ENCODE measurements around the gene RND3.

The RND3 gene

GRCh38 chr2:150441784-150442183, 45.7 kb downstream of the RND3 start:
- no peak for DNase-seq (ENCODE audit: low read depth in 2 of 2)

- DNase-seq (ENCODE audit: low read depth in 2 of 2): no peak
These were observed 46.2 kb downstream of the RND3 start for GRCh38 chr2:150441226-150441625.

GRCh38 chr2:150438654-150439053, 48.8 kb downstream of the RND3 start:
- DNase-seq (ENCODE audit: low read depth in 2 of 2): no peak

- no peak for DNase-seq (ENCODE audit: low read depth in 2 of 2)
These were observed 49.4 kb downstream of the RND3 start for GRCh38 chr2:150438041-150438440.

- DNase-seq (ENCODE audit: low read depth in 2 of 2): no peak
These were observed 55.2 kb downstream of the RND3 start for GRCh38 chr2:150432312-150432625.

GRCh38 chr2:150431561-150432311, 55.7 kb downstream of the RND3 start:
- no peak for DNase-seq (ENCODE audit: low read depth in 2 of 2)

- DNase-seq (ENCODE audit: low read depth in 2 of 2): no peak
These were observed 58.0 kb downstream of the RND3 start for GRCh38 chr2:150429384-150429961.

GRCh38 chr2:150428641-150429040, 58.8 kb downstream of the RND3 start:
- no peak for DNase-seq (ENCODE audit: low read depth in 2 of 2)

- no peak for DNase-seq (ENCODE audit: low read depth in 2 of 2)
These were observed 60.2 kb downstream of the RND3 start for GRCh38 chr2:150427298-150427697.

- DNase-seq (ENCODE audit: low read depth in 2 of 2): no peak
These were observed 60.7 kb downstream of the RND3 start for GRCh38 chr2:150426724-150427123.

GRCh38 chr2:150426315-150426714, 61.2 kb downstream of the RND3 start:
- DNase-seq (ENCODE audit: low read depth in 2 of 2): no peak

- no peak for DNase-seq (ENCODE audit: low read depth in 2 of 2)
These were observed 62.1 kb downstream of the RND3 start for GRCh38 chr2:150425121-150425955.

- DNase-seq (ENCODE audit: low read depth in 2 of 2): no peak
These were observed 63.1 kb downstream of the RND3 start for GRCh38 chr2:150424406-150424805.

GRCh38 chr2:150421126-150421651, 66.3 kb downstream of the RND3 start:
- DNase-seq (ENCODE audit: low read depth in 2 of 2): no peak

- no peak for DNase-seq (ENCODE audit: low read depth in 2 of 2)
These were observed 68.6 kb downstream of the RND3 start for GRCh38 chr2:150418916-150419315.

Data from stimulated activated CD8-positive, alpha-beta memory T cell treated with anti-CD3 and anti-CD28 coated beads, Interleukin-2, amount 100 ng/mL, for 1 hour (primary cell).